Measurements from ENCODE around the gene TRIM14. TPM values are rescaled to one million over a fixed set of nuclear protein-coding genes. Genes with fewer than 3 reads are reported as not detected.

Gene TRIM14
- total and polyA plus RNA-seq, 2 donors (not counting 1 experiment from before 2014, with no cell fraction given) = 22.5 to 23.9 TPM

GRCh38 chr9:98031935-98032334 lies 87.1 kb downstream of the TRIM14 start:
- TF ChIP-seq EZH2 (IDR thresholded peaks at IDR 0.05; ENCODE audit: borderline replicate concordance, insufficient read depth, low read depth, low read length, poor library complexity, severe bottlenecking) = no peak
- no peak for TF ChIP-seq CTCF (IDR thresholded peaks at IDR 0.05)
- Histone ChIP-seq H3K27ac (ENCODE audit: low read length in 2 of 2) (no peak overlapping the region), H3K4me2 (replicated peaks; ENCODE audit: low read depth, low read length, poor library complexity, severe bottlenecking) (no peak overlapping the region), H3K9ac (ENCODE audit: low read length) (no peak overlapping the region), H4K20me1 (ENCODE audit: control insufficient read depth, insufficient read depth, low read length, poor library complexity, severe bottlenecking) (no peaks in the 10 kb centered on the region), H3K36me3 (replicated peaks in 1 of 2; ENCODE audit: control extremely low read depth in 1 of 2, control insufficient read depth in 1 of 2, extremely low read depth in 1 of 2, insufficient read depth in 2 of 2, low read length in 1 of 2) (no peaks in the 10 kb centered on the region), H3K4me3 (ENCODE audit: control extremely low read depth in 1 of 5, extremely low read depth in 1 of 5, insufficient read depth in 1 of 5, low read depth in 2 of 5, low read length in 4 of 5) (no peak overlapping the region), H2AFZ (ENCODE audit: insufficient read depth, low read depth, low read length, poor library complexity, severe bottlenecking) (no peak overlapping the region), H3K4me1 (ENCODE audit: control insufficient read depth in 2 of 2, insufficient read depth in 2 of 2, low read length in 2 of 2) (peaks cover 10 to 14% of the 10 kb centered on the region in 2 donors), H3K79me2 (ENCODE audit: control insufficient read depth, insufficient read depth, low read length) (no peaks in the 10 kb centered on the region), H3K27me3 (replicated peaks in 1 of 4; ENCODE audit: control extremely low read depth in 1 of 4, control insufficient read depth in 3 of 4, insufficient read depth in 4 of 4, low read length in 3 of 4) (no peaks in the 10 kb centered on the region), H3K9me3 (ENCODE audit: control extremely low read depth in 1 of 3, control insufficient read depth in 2 of 3, insufficient read depth in 1 of 3, low read length in 2 of 3) (no peaks in the 10 kb centered on the region)
- Mint-ChIP-seq H3K9me3 (ENCODE audit: insufficient read depth) (no peaks in the 10 kb centered on the region), H3K27ac (no peak overlapping the region), H3K4me1 (peaks cover 25% of the 10 kb centered on the region), H3K27me3 (no peaks in the 10 kb centered on the region), H3K4me3 (no peak overlapping the region)
- ChIA-PET POLR2A (interaction anchor here (0.7 kb wide), 1 partner anchor 97 kb away, joined by 3 read pairs; no protein-coding TSS in a partner anchor), CTCF (interaction anchor here (0.7 to 4.4 kb wide), 4 partner anchors 11 to 109 kb away, joined by 3 to 45 read pairs (median 4); partner anchors contain the start of gene TRMO)
- no peak for ATAC-seq (ENCODE audit: low read depth)
- no peak for DNase-seq
- intact Hi-C loops (cut with micrococcal nuclease) = no loop called here
- 80% methylated on average over 1 of the region's 1 CpG for WGBS (ENCODE audit: insufficient coverage)

- no peaks in the 10 kb centered on the region for H3K9me3 Mint-ChIP-seq (ENCODE audit: insufficient read depth)
- Histone ChIP-seq H4K20me1 (ENCODE audit: control insufficient read depth, insufficient read depth, low read length, poor library complexity, severe bottlenecking) (no peaks in the 10 kb centered on the region), H3K36me3 (replicated peaks in 1 of 2; ENCODE audit: control extremely low read depth in 1 of 2, control insufficient read depth in 1 of 2, extremely low read depth in 1 of 2, insufficient read depth in 2 of 2, low read length in 1 of 2) (no peaks in the 10 kb centered on the region), H3K27ac (ENCODE audit: low read length in 2 of 2) (no peak overlapping the region), H3K27me3 (replicated peaks in 1 of 4; ENCODE audit: control extremely low read depth in 1 of 4, control insufficient read depth in 3 of 4, insufficient read depth in 4 of 4, low read length in 3 of 4) (no peaks in the 10 kb centered on the region), H3K9me3 (ENCODE audit: control extremely low read depth in 1 of 3, control insufficient read depth in 2 of 3, insufficient read depth in 1 of 3, low read length in 2 of 3) (no peaks in the 10 kb centered on the region), H3K9ac (ENCODE audit: low read length) (no peak overlapping the region), H3K4me2 (replicated peaks; ENCODE audit: low read depth, low read length, poor library complexity, severe bottlenecking) (no peak overlapping the region), H3K4me3 (ENCODE audit: control extremely low read depth in 1 of 5, extremely low read depth in 1 of 5, insufficient read depth in 1 of 5, low read depth in 2 of 5, low read length in 4 of 5) (no peak overlapping the region), H3K79me2 (ENCODE audit: control insufficient read depth, insufficient read depth, low read length) (no peaks in the 10 kb centered on the region), H3K4me1 (ENCODE audit: control insufficient read depth in 2 of 2, insufficient read depth in 2 of 2, low read length in 2 of 2) (peaks cover 10 to 14% of the 10 kb centered on the region in 2 donors), H2AFZ (ENCODE audit: insufficient read depth, low read depth, low read length, poor library complexity, severe bottlenecking) (no peak overlapping the region)
- TF ChIP-seq CTCF (IDR thresholded peaks at IDR 0.05) (no peak), EZH2 (IDR thresholded peaks at IDR 0.05; ENCODE audit: borderline replicate concordance, insufficient read depth, low read depth, low read length, poor library complexity, severe bottlenecking) (no peak)
- CTCF ChIA-PET = interaction anchor here (1.3 to 4.4 kb wide), 3 partner anchors 10 to 108 kb away, joined by 3 to 45 read pairs (median 4); partner anchors contain the start of gene TRMO
- H3K27me3 Mint-ChIP-seq = no peaks in the 10 kb centered on the region
- no peak overlapping the region for H3K4me3 Mint-ChIP-seq
- ATAC-seq (ENCODE audit: low read depth) (no peak), DNase-seq (no peak)
- no peak overlapping the region for H3K27ac Mint-ChIP-seq
- intact Hi-C loops (cut with micrococcal nuclease) = no loop called here
- POLR2A ChIA-PET = no interaction called here
- H3K4me1 Mint-ChIP-seq = peaks cover 25% of the 10 kb centered on the region
Observed at GRCh38 chr9:98031169-98031568, 87.9 kb downstream of the TRIM14 start.

Measured in B cell (primary cell).